Amygdala (tissue), 56 donors: ENCODE data around the gene TMEM190.
"Not testable (repeated sequence)": the region's sequence is repeated elsewhere in the genome, so short reads cannot be mapped to it uniquely, and the experiment has no call there.

Experiments
- DNase-seq, 56 donors: peaks; one replicate each; lab custom pipeline; 2025; lab: John Stamatoyannopoulos, UW

Gene TMEM190

DNA sequence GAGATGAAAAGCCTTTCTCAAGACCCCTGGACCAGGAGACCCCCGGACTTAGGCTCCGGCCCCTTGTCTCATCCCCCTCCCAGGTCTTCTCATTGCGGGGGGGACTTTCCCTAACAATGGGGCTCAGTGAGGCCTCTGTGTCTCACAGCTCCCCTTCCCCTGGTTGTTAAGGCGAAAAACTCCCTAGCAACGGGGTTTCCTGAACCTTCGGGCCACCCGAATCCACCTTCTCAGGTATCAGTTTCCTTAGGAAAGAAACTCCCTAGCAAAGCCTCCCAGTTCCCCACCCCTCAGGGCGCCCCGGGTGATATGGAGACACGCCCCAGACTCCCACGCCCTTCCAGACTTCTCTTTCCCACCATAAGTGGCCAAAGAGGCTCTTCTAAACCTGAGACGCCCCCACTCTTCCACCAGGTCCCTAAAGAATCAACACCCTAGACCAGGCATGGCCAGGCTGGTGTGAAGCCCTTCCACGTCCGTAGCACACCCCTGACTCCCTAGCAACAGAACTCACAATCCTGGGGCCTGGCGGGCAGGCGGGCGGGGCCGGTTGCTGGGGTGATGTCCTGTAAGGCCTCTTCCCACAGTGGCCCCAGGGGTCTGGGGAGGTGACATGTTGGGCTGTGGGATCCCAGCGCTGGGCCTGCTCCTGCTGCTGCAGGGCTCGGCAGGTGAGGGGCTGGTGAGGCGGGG, at the start of gene TMEM190:
Gene TMEM190 (plus strand): TSS at position 586 of the 693 bp plus-strand sequence. CDS start 28 bp downstream, at position 614.
- DNase-seq: no peak

DNA sequence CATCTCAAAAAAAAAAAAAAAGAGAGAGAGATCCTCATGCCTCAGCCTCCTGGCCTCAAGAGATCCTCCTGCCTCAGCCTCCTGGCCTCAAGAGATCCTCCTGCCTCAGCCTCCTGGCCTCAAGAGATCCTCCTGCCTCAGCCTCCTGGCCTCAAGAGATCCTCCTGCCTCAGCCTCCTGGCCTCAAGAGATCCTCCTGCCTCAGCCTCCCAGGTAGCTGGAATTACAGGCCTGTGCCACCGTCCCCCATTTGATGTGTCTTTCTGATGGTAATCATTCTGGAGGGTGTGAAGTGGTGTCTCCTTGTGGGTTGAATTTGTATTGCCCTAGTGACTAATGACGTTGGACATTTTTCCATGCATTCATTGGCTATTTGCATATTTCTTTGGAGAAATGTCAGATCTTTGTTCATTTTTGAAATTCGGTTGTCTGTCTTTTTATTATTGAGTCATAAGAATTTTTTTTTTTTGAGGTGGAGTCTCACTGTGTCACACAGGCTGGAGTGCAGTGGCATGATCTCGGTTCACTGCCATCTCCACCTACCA, 47.8 kb upstream of the TMEM190 start:
- DNase-seq: not testable (repeated sequence)

DNA sequence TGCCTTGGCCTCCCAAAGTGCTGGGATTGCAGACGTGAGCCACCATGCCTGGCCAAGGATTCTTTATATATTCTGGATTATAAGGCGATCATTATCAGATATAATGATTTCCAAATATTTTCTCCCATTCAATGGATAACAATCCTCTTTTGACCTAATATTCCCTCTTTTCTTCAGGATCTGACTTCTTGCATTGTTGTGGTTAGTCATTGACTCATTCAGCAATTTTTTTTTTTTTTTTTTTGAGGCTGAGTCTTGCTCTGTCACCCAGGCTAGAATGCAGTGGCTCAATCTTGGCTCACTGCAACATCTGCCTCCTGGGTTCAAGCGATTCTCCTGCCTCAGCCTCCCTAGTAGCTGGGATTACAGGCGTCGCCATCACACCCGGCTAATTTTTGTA, 46.8 kb upstream of the TMEM190 start:
- not testable (repeated sequence) for DNase-seq

DNA sequence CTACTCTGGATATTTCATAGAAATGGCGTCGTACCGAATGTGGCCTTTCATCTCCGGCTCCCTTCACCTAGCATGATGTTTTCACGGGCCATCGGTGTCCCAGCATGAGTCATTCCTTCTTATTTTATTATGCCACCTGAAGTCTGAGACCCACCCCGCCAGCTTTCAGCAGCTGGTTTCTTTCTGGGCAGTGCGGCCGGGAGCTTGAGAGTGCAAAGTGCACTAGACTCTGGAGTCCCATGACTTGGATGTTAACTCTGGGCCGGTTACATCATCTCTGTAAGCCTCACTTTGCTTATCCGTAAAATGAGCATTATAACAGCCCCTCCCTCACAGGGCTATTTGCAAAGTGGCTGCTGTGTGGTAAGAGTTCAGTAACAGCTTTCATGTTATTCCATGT, 42.8 kb upstream of the TMEM190 start:
- DNase-seq: no peak

DNA sequence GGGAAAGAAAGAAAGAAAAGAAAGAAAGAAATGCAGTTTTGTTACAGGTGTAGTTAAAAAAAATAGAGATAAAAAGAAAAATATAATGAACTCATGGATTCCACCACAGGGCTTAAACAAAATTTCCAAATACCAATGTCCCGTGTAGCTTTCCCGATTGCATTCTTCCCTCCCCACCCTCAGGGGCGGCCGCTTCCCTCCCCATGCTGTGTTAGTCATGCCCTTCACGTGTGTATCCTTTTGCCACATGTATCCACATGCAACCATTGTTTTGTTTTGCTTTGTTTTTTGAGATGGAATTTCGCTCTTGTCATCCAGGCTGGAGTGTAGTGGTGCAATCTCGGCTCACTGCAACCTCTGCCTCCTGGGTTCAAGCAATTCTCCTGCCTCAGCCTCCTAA, 40.5 kb upstream of the TMEM190 start:
- no peak for DNase-seq

DNA sequence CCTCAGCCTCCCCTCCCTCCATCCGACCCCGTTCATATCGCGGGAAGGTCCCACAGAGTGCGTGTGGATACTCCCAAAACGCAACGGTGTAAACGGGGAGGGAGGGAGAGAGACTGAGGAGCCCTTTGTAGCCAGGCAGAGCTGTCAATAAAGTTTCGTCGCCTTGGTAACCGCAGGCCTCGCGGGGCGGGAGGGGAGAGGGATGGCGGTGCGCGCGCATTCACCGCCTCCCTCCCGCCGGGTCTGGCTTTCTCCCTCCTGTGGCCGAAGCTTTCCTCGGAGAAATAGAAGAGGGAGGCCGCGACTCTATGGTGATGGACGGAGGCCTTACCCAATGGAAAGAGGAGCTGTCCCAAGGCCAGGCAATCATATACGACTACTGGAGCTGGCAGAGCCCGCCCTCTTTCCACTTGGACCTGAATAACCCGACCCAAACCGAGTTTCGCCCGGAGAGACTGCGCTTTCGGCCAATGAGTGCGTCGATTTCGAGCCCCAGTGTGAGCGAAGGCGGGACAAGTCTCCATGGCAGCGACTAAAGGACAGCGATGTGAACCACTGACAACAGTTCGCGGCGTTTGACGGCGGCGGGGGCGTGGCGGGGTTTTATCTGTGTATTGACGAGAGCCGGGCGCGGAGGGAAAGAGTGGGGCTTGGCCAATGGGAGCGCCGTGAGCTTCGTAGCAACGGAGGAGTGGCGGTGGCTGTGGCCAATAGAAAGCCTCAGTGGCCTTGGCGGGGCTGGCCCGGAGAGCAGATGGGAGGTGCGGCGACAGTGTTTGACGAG, 37.3 kb upstream of the TMEM190 start, which contains the start of gene KMT5C:
Gene KMT5C (plus strand): TSS at position 772 of the 784 bp plus-strand sequence. CDS start 2,061 bp downstream, outside the sequence.
- DNase-seq: peak; percentile 91 to 100 (median 100)

DNA sequence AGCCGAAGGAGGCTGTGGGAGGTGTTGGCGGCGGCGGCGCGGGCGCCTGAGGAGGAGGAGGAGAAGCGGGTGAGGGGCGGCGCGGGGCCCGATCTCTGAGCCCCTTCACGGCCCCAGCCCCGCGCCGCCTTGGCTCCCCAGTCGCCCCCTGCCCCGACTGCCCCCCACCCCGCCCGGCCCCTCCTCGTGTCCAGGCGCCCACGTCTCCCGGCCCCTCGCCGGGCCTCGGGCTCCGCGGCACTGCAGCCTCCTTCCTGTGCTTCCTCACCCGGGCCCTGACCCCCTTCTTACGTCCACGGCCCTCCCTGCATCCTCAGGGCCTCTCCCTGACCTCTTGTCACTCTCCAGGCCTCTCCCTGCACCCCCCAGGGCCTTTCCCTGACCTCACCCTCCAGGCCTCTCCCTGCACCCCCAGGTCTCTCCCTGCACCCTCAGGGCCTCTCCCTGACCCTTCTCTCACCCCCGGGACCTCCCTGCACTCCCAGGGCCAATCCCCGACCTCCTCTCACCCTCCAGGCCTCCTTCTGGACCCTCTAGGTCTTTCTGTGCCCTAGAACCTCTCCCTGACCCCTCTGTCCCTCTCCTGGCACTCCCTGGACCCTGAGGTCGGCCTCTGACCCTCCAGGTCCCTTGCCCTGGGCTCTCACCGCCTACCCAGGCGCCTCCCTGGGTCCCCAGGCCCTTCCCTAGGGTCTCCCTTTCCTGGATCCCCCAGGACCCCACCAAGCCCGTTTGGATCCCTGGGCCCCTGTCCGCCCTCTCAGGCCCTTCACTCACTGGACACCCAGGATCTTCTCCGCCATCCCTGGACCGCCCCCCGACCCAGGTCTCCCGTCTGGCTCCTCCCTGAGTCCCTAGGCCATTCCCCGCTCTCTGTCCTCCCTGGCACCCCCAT, 36.5 kb upstream of the TMEM190 start:
- peak in 6 of 56 donors; percentile 27 to 69 (median 52) for DNase-seq

DNA sequence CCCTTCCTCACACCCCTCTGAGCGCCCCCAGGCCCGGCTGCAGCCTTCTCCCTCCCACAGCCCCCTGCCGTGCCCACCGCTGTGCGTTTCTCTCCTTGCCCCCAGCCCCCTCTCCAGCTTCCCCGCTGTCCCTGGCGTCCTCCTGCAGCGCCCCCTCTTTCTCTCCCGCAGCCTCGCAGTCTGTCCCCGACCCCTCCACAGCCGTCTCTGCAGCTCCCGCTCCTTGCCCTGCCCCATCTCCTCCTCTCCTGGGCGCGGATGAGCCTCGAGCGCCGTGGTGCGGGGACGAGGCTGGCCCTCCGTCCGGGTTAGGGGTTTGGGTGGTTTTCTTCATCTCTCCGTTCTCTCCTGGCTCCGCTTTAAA, 35.9 kb upstream of the TMEM190 start:
- DNase-seq: peak in 6 of 56 donors; percentile 8 to 30 (median 21)

DNA sequence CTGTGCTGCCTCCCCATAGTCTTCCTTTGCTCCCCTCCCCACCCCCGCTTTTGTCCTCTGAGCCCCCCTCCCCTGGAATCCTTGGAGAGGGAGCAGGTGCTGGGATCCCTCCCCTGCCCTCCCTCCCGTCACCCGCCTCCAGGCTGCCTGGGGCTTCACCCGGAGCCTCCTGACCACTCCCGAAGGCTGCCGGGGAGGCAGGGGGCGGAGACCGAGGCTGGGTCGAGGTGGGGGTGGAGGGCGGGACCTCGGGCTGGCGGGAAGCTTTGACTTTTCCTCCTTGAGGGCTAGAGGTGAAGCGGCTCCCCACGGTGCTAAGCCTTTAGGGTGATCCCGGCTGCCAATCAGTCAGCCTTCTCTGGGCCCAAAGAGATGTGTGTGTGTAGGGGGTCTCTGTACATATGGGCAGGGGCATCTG, 35.4 kb upstream of the TMEM190 start:
- peak in 26 of 56 donors; percentile 8 to 56 (median 26) for DNase-seq

DNA sequence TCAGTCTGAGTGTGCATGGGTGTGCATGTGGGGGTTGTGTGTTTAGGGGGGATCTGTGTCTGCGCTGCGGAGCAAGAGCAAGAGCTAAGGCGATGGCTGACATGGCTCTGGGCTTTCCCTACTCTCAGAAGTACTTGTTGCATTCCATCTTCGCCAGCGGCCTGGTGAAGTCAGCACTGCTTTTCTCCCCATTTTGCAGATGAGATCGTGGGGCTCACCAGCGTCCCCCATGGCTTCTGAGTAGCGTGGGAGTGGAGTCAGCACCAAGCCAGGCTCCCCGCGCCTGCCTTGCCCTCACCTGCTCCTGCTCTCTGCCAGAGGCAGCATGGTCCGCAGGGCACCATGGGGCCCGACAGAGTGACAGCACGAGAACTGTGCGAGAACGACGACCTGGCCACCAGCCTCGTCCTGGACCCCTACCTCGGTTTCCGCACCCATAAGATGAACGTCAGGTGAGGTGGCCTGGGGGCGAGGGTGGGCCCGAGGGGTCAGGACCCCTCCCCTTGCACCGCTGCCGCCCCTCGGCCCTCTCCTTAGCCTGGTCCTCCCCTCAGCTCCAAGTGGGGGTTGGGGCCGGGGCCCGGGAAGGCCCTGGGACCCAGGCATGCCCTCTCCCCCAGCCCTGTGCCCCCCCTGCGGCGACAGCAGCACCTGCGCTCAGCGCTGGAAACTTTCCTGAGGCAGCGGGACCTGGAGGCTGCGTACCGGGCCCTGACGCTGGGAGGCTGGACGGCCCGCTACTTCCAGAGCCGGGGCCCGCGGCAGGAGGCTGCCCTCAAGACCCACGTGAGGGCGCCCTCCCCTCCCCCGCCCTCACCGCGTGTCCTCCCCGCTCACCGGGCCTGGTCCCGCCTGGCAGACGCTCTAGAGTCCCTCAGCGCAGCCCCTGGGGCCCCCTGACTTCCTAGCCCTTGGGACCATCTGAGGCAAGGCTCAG, 34.8 kb upstream of the TMEM190 start:
- DNase-seq: no peak

DNA sequence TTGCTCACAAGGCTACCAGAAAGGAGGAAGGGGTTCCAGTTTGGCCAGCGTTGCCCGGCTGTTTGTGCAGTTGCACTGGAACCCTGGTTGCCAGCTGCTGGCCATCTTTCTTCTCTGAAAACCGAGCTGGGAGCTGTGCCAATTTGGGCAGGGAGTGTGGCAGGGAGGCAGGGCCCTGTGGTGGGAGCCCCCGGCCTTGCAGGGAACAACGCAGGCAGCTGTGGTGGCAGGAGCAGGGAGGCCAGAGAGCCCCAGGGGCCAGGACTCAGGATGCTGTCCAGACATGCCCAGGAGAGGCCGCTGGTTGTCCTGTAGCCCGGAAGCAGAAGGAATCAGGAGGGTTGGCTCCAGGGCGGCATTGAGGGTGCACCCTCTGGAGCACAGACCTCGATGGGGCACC, 32.2 kb upstream of the TMEM190 start:
- DNase-seq: peak in 45 of 56 donors; percentile 4 to 77 (median 43)

DNA sequence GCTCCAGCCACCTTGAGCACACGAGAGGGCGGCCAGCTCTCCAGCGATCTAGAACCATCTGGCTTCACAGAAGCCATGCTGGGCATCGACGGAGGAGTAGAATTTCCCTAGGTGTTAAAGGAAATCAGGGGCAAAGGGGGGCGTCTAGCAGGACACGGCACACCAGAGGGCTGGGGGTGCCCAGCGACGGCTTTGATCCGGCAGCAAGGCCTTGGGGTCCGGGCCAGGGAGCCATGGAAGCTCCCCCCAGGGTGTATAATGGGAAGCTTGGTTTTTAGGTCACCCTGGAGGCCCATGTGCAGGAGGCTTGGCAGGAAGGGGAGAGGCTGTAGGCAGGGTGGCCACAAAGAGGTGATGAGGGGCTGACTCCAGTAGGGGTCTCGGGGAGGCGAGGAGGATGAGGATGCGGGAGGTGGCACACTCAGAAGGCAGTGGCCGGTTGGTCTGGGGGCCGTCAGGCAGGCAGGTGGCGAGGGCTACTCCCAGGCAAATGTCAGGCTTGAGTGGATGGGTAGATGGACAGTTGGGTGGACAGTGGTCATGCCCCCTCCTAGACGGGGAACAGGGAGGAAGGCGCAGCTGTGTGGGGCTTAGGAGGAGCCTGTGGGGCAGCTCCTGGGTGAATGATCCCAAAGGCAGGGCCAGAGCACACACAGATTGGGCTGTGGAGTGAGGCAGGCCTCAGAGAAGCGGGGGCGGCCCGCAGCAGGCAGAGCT, 31.4 kb upstream of the TMEM190 start:
- no peak for DNase-seq

DNA sequence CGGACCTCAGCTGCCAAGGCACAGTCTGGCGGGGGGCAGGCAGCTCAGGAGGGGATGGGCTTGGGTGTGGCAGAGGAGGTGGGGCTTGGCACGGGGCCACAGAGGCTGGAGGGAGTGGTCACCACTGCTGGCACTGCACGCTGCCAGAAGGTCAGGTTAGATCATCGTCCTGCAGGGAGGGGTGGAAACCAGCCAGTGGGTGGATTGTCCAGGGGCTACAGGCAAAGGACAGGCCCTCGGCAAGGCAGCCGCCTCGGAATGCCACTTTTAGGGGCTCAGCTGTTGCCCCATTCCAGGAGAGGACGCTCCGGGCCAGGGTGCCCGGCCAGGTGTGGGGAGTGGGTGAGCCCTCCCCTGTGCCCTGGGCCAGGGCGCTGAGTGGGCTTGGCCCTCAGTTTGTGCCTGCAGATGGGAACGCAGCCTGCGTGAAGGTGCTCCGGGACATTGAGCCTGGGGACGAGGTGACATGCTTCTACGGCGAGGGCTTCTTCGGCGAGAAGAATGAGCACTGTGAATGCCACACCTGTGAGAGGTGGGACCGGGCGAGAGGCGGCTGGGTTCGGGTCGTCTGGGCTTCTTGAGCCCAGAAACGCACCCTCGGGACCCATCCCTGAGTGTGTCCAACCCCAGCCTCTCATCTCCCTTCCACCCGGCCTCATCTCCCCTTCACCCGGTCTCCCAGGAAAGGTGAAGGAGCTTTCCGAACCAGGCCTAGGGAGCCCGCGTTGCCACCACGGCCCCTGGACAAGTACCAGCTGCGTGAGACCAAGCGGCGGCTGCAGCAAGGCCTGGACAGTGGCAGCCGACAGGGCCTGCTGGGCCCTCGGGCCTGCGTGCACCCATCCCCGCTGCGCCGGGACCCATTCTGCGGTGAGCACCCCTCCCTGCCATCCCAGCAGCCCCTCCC, 30.6 kb upstream of the TMEM190 start:
- peak in 2 of 56 donors; percentile 16 to 51 for DNase-seq

DNA sequence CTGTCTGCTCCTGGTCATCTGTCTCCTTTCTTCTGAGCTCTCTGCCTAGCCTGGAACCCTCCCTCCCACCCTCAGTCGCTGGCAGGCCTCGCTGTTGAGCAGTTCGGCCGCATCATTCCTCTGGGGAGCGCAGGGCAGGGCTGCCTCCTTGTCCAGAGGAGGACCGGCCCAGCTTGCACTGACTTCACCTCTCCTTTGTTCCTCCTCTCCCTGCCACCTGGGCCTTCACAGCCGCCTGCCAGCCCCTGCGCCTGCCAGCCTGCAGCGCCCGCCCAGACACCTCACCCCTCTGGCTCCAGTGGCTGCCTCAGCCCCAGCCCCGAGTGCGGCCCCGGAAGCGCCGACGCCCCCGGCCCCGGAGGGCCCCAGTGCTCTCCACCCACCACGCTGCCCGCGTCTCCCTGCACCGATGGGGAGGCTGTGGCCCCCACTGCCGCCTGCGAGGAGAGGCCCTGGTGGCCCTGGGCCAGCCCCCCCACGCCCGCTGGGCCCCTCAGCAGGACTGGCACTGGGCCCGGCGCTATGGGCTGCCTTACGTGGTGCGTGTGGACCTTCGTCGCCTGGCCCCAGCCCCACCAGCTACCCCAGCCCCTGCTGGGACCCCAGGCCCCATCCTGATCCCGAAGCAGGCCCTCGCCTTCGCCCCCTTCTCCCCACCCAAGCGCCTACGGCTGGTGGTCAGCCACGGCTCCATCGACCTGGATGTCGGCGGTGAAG, 29.7 kb upstream of the TMEM190 start:
- no peak for DNase-seq

DNA sequence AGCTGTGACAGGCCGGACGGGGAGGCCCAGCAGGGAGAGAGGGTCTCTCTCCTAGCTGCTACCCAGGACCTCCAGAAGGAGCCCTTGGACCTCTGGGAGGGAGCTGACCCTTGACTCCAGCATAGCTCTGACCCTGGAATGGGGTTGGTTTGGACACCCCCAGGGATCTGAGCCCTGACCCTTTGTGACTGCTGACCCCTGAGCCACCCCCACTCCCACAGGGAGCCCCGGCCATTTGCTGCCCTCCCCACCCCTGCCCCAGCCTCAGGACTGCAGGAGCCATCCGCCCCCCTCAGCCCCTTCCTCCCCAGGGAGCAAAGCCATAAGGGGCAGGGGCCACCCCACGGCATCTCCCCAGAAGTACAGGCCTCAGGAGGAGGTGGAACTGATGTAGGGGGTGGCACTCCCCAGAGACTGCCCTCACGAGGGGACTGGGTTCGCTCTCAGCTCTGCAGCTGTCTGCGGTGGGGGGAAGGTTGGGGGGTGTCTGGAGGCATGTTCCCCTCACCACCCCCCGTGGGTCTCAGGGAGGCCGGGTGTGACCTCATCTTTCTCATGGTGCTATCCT, 29.1 kb upstream of the TMEM190 start:
- DNase-seq: no peak

DNA sequence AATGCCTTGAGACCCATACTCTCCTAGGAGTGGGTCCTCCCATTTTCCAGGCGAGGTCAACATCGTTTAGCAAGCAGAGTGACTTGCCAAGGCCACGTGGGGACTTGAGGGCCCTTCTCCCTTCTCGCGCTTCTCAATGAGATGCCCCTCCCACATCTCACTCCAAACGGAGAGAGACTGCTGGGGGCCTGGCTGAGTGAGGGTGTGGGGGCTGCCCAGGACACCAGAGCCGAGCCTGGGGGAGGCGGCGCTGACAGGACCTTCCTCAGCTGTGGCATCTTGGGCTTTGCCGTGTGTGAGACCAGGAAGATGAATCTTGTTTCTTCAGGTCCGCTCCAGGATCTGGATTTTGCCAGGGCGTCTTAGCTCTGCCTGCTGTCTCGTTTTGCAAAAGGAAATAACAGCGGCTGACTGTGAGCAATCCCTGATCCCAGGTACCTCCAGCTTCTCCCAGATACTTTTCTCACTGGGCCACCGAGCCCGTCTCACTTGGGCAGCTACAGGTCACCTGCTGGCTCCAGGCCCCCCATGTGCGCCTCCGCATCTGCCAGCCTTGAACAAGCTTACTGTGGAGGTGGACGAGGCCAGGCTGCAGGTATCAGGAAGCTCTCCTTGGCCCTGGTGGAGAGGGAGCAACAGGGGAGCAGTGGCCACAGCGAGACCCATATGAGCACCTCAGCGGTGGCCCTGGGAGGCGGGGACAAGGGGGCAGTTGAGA, 28.1 kb upstream of the TMEM190 start:
- DNase-seq: peak in 1 of 56 donors; percentile 2
